Activated naive CD4-positive, alpha-beta T cell treated with anti-CD3 and anti-CD28 coated beads, Interleukin-2, amount 10 ng/mL, durations not matched to agents 7 days and 5 days (primary cell): ENCODE results near the gene SLC16A4.

ENCODE experiments used
- CTCF ChIA-PET: fragments of 350-600 bp; sonication (Branson Sonifier 250); formaldehyde crosslinking; loops from one replicate; lab custom pipeline; 2021; ENCODE audit warnings: antibody characterized with exemption; lab: Charles Lee
- DNase-seq: peaks from one replicate; pipeline ENCODE4 v3.0.0-alpha.2; 2020
- H3K27ac Mint-ChIP-seq: one replicate; pipeline ENCODE4 v1.8.0; 2021; ENCODE audit warnings: mild to moderate bottlenecking, moderate library complexity, mixed read lengths
- H3K27me3 Mint-ChIP-seq: one replicate; pipeline ENCODE4 v1.8.0; 2021; ENCODE audit warnings: mild to moderate bottlenecking, mixed read lengths
- H3K36me3 Mint-ChIP-seq: one replicate; pipeline ENCODE4 v1.8.0; 2021; ENCODE audit warnings: mixed read lengths
- H3K4me1 Mint-ChIP-seq: one replicate; pipeline ENCODE4 v1.8.0; 2021; ENCODE audit warnings: mixed read lengths
- H3K4me3 Mint-ChIP-seq: one replicate; pipeline ENCODE4 v1.8.0; 2021; ENCODE audit warnings: mild to moderate bottlenecking, moderate library complexity, mixed read lengths
- H3K9me3 Mint-ChIP-seq: one replicate; pipeline ENCODE4 v1.8.0; 2021; ENCODE audit warnings: mixed read lengths

SLC16A4 gene

GRCh38 chr1:110321846-110322245, 69.0 kb downstream of the SLC16A4 start:
- CTCF ChIA-PET: interaction anchor here (0.6 to 20.3 kb wide), 2 partner anchors 17 to 116 kb away, joined by 4 to 470 read pairs; partner anchors contain the start of gene KCNC4
- no peaks in the 10 kb centered on the region for H3K36me3 Mint-ChIP-seq
- H3K9me3 Mint-ChIP-seq: no peaks in the 10 kb centered on the region
- no peak overlapping the region for H3K27ac Mint-ChIP-seq
- no peak for DNase-seq
- H3K27me3 Mint-ChIP-seq: peaks cover 6% of the 10 kb centered on the region
- H3K4me1 Mint-ChIP-seq: no peaks in the 10 kb centered on the region
- H3K4me3 Mint-ChIP-seq: no peak overlapping the region

- Mint-ChIP-seq H3K36me3 (no peaks in the 10 kb centered on the region), H3K4me3 (no peak overlapping the region), H3K27ac (no peak overlapping the region), H3K9me3 (no peaks in the 10 kb centered on the region), H3K27me3 (peaks cover 6% of the 10 kb centered on the region), H3K4me1 (no peaks in the 10 kb centered on the region)
- no peak for DNase-seq
- CTCF ChIA-PET: interaction anchor here (0.6 to 20.3 kb wide), 2 partner anchors 16 to 115 kb away, joined by 4 to 470 read pairs; partner anchors contain the start of gene KCNC4
These were observed 69.8 kb downstream of the SLC16A4 start for GRCh38 chr1:110321045-110321444.

GRCh38 chr1:110320168-110320518, 70.7 kb downstream of the SLC16A4 start:
- Mint-ChIP-seq H3K4me1 (no peaks in the 10 kb centered on the region), H3K4me3 (no peak overlapping the region), H3K9me3 (no peaks in the 10 kb centered on the region), H3K36me3 (no peaks in the 10 kb centered on the region), H3K27ac (no peak overlapping the region), H3K27me3 (peaks cover 6% of the 10 kb centered on the region)
- CTCF ChIA-PET: interaction anchor here (20.3 kb wide), 1 partner anchor 114 kb away, joined by 470 read pairs; the partner anchor contains the start of gene KCNC4
- no peak for DNase-seq

- H3K27me3 Mint-ChIP-seq: peaks cover 6% of the 10 kb centered on the region
- H3K4me1 Mint-ChIP-seq: no peaks in the 10 kb centered on the region
- CTCF ChIA-PET: interaction anchor here (0.9 to 20.3 kb wide), 4 partner anchors 16 to 176 kb away, joined by 3 to 470 read pairs (median 6); partner anchors contain the start of gene KCNC4
- H3K27ac Mint-ChIP-seq: no peak overlapping the region
- DNase-seq: no peak
- no peak overlapping the region for H3K4me3 Mint-ChIP-seq
- H3K36me3 Mint-ChIP-seq: no peaks in the 10 kb centered on the region
- H3K9me3 Mint-ChIP-seq: no peaks in the 10 kb centered on the region
These were observed 71.3 kb downstream of the SLC16A4 start for GRCh38 chr1:110319332-110320167.

- no peaks in the 10 kb centered on the region for H3K4me1 Mint-ChIP-seq
- no peaks in the 10 kb centered on the region for H3K9me3 Mint-ChIP-seq
- H3K27ac Mint-ChIP-seq: no peak overlapping the region
- no peak for DNase-seq
- CTCF ChIA-PET: interaction anchor here (0.9 to 20.3 kb wide), 7 partner anchors 14 to 230 kb away, joined by 3 to 470 read pairs (median 4); partner anchors contain the start of genes KCNC4 and RBM15
- peaks cover 6% of the 10 kb centered on the region for H3K27me3 Mint-ChIP-seq
- H3K4me3 Mint-ChIP-seq: no peak overlapping the region
- H3K36me3 Mint-ChIP-seq: no peaks in the 10 kb centered on the region
These were observed 72.8 kb downstream of the SLC16A4 start for GRCh38 chr1:110318046-110318445.

- no peak overlapping the region for H3K27ac Mint-ChIP-seq
- no peak overlapping the region for H3K4me3 Mint-ChIP-seq
- no peaks in the 10 kb centered on the region for H3K36me3 Mint-ChIP-seq
- peaks cover 6% of the 10 kb centered on the region for H3K27me3 Mint-ChIP-seq
- DNase-seq: no peak
- no peaks in the 10 kb centered on the region for H3K9me3 Mint-ChIP-seq
- CTCF ChIA-PET: interaction anchor here (3.0 to 20.3 kb wide), 2 partner anchors 110 to 179 kb away, joined by 9 to 470 read pairs; partner anchors contain the start of gene KCNC4
- H3K4me1 Mint-ChIP-seq: no peaks in the 10 kb centered on the region
These were observed 74.1 kb downstream of the SLC16A4 start for GRCh38 chr1:110316735-110317134.
